Body of pancreas (tissue), 4 donors: ENCODE results near the gene STRA6. TPM values are rescaled to one million over a fixed set of nuclear protein-coding genes. Genes with fewer than 3 reads are reported as not detected.
"Not testable (repeated sequence)": the region's sequence is repeated elsewhere in the genome, so short reads cannot be mapped to it uniquely, and the experiment has no call there.

Experiments used
- ATAC-seq: fragments of 150-250 bp; one replicate; pipeline ENCODE4 v1.9.1; 2016
- DNase-seq, 4 donors: peaks; one replicate each; pipeline ENCODE4 v3.0.0-alpha.2; 2019
- H3K27ac ChIP-seq, 4 donors: fragments of 200-600 bp; sonication (generic); 1 replicate in 3 of 4; 2 replicates in 1 of 4; pipeline versions ENCODE4 v1.5.1 to v1.6.1; 2016 to 2019; ENCODE audit warnings: mild to moderate bottlenecking in 1 of 4, mixed read lengths in 1 of 4, moderate library complexity in 1 of 4
- H3K27me3 ChIP-seq, 2 donors: fragments of 200-600 bp; sonication (generic); one replicate each; pipeline ENCODE4 v1.6.0; 2016; ENCODE audit warnings: mild to moderate bottlenecking in 1 of 2
- H3K36me3 ChIP-seq, 2 donors: fragments of 200-600 bp; sonication (generic); replicated peaks in 1 of 2; 2 replicates each; pipeline ENCODE4 v1.5.1; 2016; ENCODE audit warnings: low read depth in 2 of 2; ENCODE audit not compliant: insufficient read depth in 1 of 2
- H3K4me1 ChIP-seq: fragments of 200-600 bp; sonication (generic); one replicate; pipeline ENCODE4 v1.6.0; 2016
- H3K4me3 ChIP-seq, 2 donors: fragments of 200-600 bp; sonication (generic); 1 replicate in 1 of 2; 2 replicates in 1 of 2; pipeline ENCODE4 v1.5.1; 2016 to 2019
- H3K9me3 ChIP-seq, 3 donors: fragments of 200-600 bp; sonication (generic); 1 replicate in 2 of 3; 2 replicates in 1 of 3; pipeline ENCODE4 v1.5.1; 2016
- CTCF ChIP-seq, 7 experiments: fragments of 450-650 bp in 4 of 7; fragments of 200-600 bp in 3 of 7; sonication (generic) in 3 of 7; IDR thresholded peaks; one replicate each; pipeline ENCODE4 v1.5.1; 2016 to 2019; ENCODE audit warnings: antibody characterized with exemption in 7 of 7
- POLR2A ChIP-seq, 3 donors: fragments of 450-650 bp; IDR thresholded peaks; one replicate each; pipeline ENCODE4 v1.6.1; 2016; ENCODE audit warnings: antibody characterized with exemption in 3 of 3, mild to moderate bottlenecking in 2 of 3
- WGBS, 2 donors: methylation state at CpG; one replicate each; pipeline ENCODE4 v1.1.5; 2017; 5-methylcytosine and 5-hydroxymethylcytosine counted together
- intact Hi-C: fragments of 100-400 bp; cut with DNase I; formaldehyde crosslinking; loops from one replicate; pipeline ENCODE4 v1.15.1; 2023
- total RNA-seq, 2 donors: library from RNA; depleted of rRNA; stranded (reverse); fragments of >200 nt; gene quantifications; one replicate each; pipeline ENCODE4 v1.1.0, GENCODE V29; 2016

The STRA6 gene
- total RNA-seq, 2 donors from 2014 or later = not detected

- Histone ChIP-seq H3K36me3 (no peaks in the 10 kb centered on the region), H3K27ac (no peak overlapping the region), H3K4me3 (no peak overlapping the region), H3K9me3 (no peaks in the 10 kb centered on the region), H3K27me3 (no peaks in the 10 kb centered on the region), H3K4me1 (no peaks in the 10 kb centered on the region)
- intact Hi-C loops = no loop called here
- no peak for TF ChIP-seq POLR2A (IDR thresholded peaks at IDR 0.05)
- TF ChIP-seq CTCF (IDR thresholded peaks at IDR 0.05) = no peak
- ATAC-seq (no peak), DNase-seq (no peak)
- 75 to 79% methylated on average over 15 of the region's 15 CpGs for WGBS, 2 donors
These were observed 32.3 kb downstream of the STRA6 start for GRCh38 chr15:74170071-74170844.

GRCh38 chr15:74168711-74169126, 33.9 kb downstream of the STRA6 start:
- ATAC-seq = no peak
- whole genome bisulfite sequencing, 2 donors = 24 to 51% methylated on average over 3 of the region's 3 CpGs

GRCh38 chr15:74167891-74168331, 34.7 kb downstream of the STRA6 start:
- Histone ChIP-seq H3K27me3 (no peaks in the 10 kb centered on the region), H3K27ac (no peak overlapping the region), H3K4me3 (no peak overlapping the region), H3K9me3 (no peaks in the 10 kb centered on the region), H3K36me3 (no peaks in the 10 kb centered on the region), H3K4me1 (no peaks in the 10 kb centered on the region)
- TF ChIP-seq CTCF (IDR thresholded peaks at IDR 0.05) = no peak
- TF ChIP-seq POLR2A (IDR thresholded peaks at IDR 0.05) = no peak
- intact Hi-C loops = no loop called here
- 65 to 73% methylated on average over 3 to 4 of the region's 4 CpGs for WGBS, 2 donors
- ATAC-seq = no peak
- no peak for DNase-seq

More at GRCh38 chr15:74168711-74169126, 33.9 kb downstream of the STRA6 start:
- no peaks in the 10 kb centered on the region for H3K27me3 ChIP-seq
- no peaks in the 10 kb centered on the region for H3K9me3 ChIP-seq
- H3K4me3 ChIP-seq = no peak overlapping the region
- no peak overlapping the region for H3K27ac ChIP-seq
- DNase-seq = no peak
- intact Hi-C loops = no loop called here
- H3K4me1 ChIP-seq = no peaks in the 10 kb centered on the region
- TF ChIP-seq POLR2A (IDR thresholded peaks at IDR 0.05) (no peak), CTCF (IDR thresholded peaks at IDR 0.05) (no peak)
- H3K36me3 ChIP-seq = no peaks in the 10 kb centered on the region

GRCh38 chr15:74165461-74165860, 37.1 kb downstream of the STRA6 start:
- H3K4me3 ChIP-seq = no peak overlapping the region
- DNase-seq = no peak
- H3K27ac ChIP-seq = no peak overlapping the region
- H3K36me3 ChIP-seq = no peaks in the 10 kb centered on the region
- WGBS, 2 donors = 90 to 93% methylated on average over 1 of the region's 1 CpG
- H3K4me1 ChIP-seq = no peaks in the 10 kb centered on the region
- ATAC-seq = no peak
- intact Hi-C loops = no loop called here
- no peaks in the 10 kb centered on the region for H3K9me3 ChIP-seq
- H3K27me3 ChIP-seq = no peaks in the 10 kb centered on the region
- TF ChIP-seq CTCF (IDR thresholded peaks at IDR 0.05) (no peak), POLR2A (IDR thresholded peaks at IDR 0.05) (no peak)

- H3K4me3 ChIP-seq, DNase-seq, intact Hi-C loops, H3K27me3 ChIP-seq, ATAC-seq, H3K9me3 ChIP-seq, H3K27ac ChIP-seq, H3K4me1 ChIP-seq, H3K36me3 ChIP-seq: not testable (repeated sequence)
- WGBS, 2 donors = 60 to 72% methylated on average over 3 of the region's 3 CpGs
These were observed 40.4 kb downstream of the STRA6 start for GRCh38 chr15:74162195-74162536.

- WGBS, 2 donors = 83 to 91% methylated on average over 3 of the region's 3 CpGs
- ATAC-seq, intact Hi-C loops: not testable (repeated sequence)
These were observed 42.2 kb downstream of the STRA6 start for GRCh38 chr15:74160390-74160789.

More at GRCh38 chr15:74160390-74160789, 42.2 kb downstream of the STRA6 start:
- not testable (repeated sequence) for H3K27ac ChIP-seq, DNase-seq, H3K4me1 ChIP-seq, H3K27me3 ChIP-seq, H3K9me3 ChIP-seq, H3K4me3 ChIP-seq, H3K36me3 ChIP-seq
